HCT116 (cell line): ENCODE measurements around the gene PPP1R11. TPM values are rescaled to one million over a fixed set of nuclear protein-coding genes. Genes with fewer than 3 reads are reported as not detected.

Source experiments
- ATAC-seq: fragments of 200-7000 bp; cut with Tn5 transposase; 2 replicates; pipeline ENCODE4 v1.9.1; 2020; ENCODE audit warnings: mild to moderate bottlenecking, moderate library complexity
- BruUV-seq: library from RNA; stranded (reverse); fragments of 400-500 nt; replicated peaks from 2 replicates; lab custom pipeline; 2021; lab: Mats Ljungman, UMichigan
- CTCF ChIA-PET: fragments of 300-600 bp; sonication (Branson Sonifier 250); formaldehyde crosslinking; loops from one replicate; lab custom pipeline; 2021; ENCODE audit warnings: antibody characterized with exemption; lab: Charles Lee
- POLR2A ChIA-PET: fragments of 300-600, 350-600 bp; sonication (Branson Sonifier 250); formaldehyde crosslinking; loops from one replicate; lab custom pipeline; 2021; ENCODE audit warnings: antibody characterized with exemption; lab: Charles Lee
- RAD21 ChIA-PET, 2 experiments: fragments of 300-600 bp; sonication (Branson Sonifier 250); formaldehyde crosslinking; loops; one replicate each; lab custom pipeline; 2023; ENCODE audit warnings: low total read pairs in 2 of 2; ENCODE audit not compliant: uncharacterized antibody in 2 of 2, unreplicated experiment in 2 of 2, low non-redundant PET in 1 of 2; lab: Charles Lee
- DNase-seq: peaks from one replicate; pipeline ENCODE4 v3.0.0-alpha.2; 2010; ENCODE audit warnings: low read depth, low spot score
- H2AFZ ChIP-seq: fragments of 200-600 bp; shearing (Covaris generic), sonication (generic); 2 replicates; pipeline ENCODE4 v1.6.1; 2017; ENCODE audit warnings: low read depth, mixed run types, mixed read lengths, antibody characterized with exemption, low read length; ENCODE audit not compliant: poor library complexity, severe bottlenecking
- H3K27ac ChIP-seq: 2 replicates; pipeline ENCODE4 v1.5.1; 2012; ENCODE audit warnings: low read depth, low read length
- H3K27me3 ChIP-seq: fragments of 200-600 bp; sonication (generic); 2 replicates; pipeline ENCODE4 v1.6.1; 2016; ENCODE audit warnings: mixed run types, low read length, mixed read lengths; ENCODE audit not compliant: insufficient read depth
- H3K36me3 ChIP-seq, 2 experiments: fragments of 200-500 bp in 1 of 2; fragments of 200-600 bp in 1 of 2; sonication (Bioruptor generic) in 1 of 2; sonication (generic) in 1 of 2; 2 replicates each; pipeline versions ENCODE4 v1.5.1 to v1.6.1; 2014 to 2016; ENCODE audit warnings: low read length in 2 of 2, inconsistent platforms in 1 of 2, mixed read lengths in 1 of 2, mixed run types in 1 of 2; ENCODE audit not compliant: insufficient read depth in 2 of 2, control insufficient read depth in 1 of 2
- H3K4me1 ChIP-seq, 2 experiments: fragments of 200-600 bp in 1 of 2; sonication (generic) in 1 of 2; 2 replicates each; pipeline versions ENCODE4 v1.5.1 to v1.6.1; 2012 to 2017; ENCODE audit warnings: low read length in 2 of 2, inconsistent platforms in 1 of 2, mild to moderate bottlenecking in 1 of 2, mixed read lengths in 1 of 2, mixed run types in 1 of 2, moderate library complexity in 1 of 2; ENCODE audit not compliant: insufficient read depth in 2 of 2, control insufficient read depth in 1 of 2
- H3K4me2 ChIP-seq: fragments of 200-600 bp; sonication (generic); 2 replicates; pipeline ENCODE4 v1.6.1; 2017; ENCODE audit warnings: mixed run types, low read length, mixed read lengths
- H3K4me3 ChIP-seq, 2 experiments: fragments of 200-600 bp in 1 of 2; sonication (generic) in 1 of 2; replicated peaks in 1 of 2; 2 replicates each; pipeline ENCODE4 v1.5.1; 2011 to 2016; ENCODE audit warnings: low read length in 2 of 2, control low read depth in 1 of 2, low read depth in 1 of 2, mild to moderate bottlenecking in 1 of 2, mixed read lengths in 1 of 2, mixed run types in 1 of 2
- H3K79me2 ChIP-seq: fragments of 200-600 bp; sonication (generic); 2 replicates; pipeline ENCODE4 v1.6.1; 2017; ENCODE audit warnings: mild to moderate bottlenecking, mixed run types, low read length, moderate library complexity, mixed read lengths; ENCODE audit not compliant: insufficient read depth
- H3K9ac ChIP-seq: fragments of 200-600 bp; sonication (generic); 2 replicates; pipeline ENCODE4 v1.6.1; 2016; ENCODE audit warnings: low read length, mixed read lengths
- H3K9me2 ChIP-seq: fragments of 200-600 bp; sonication (generic), shearing (Covaris generic); 2 replicates; pipeline ENCODE4 v1.6.1; 2017; ENCODE audit warnings: mixed run types, mild to moderate bottlenecking, moderate library complexity; ENCODE audit not compliant: insufficient read depth
- H3K9me3 ChIP-seq, 2 experiments: fragments of 200-500 bp in 1 of 2; fragments of 200-600 bp in 1 of 2; sonication (Bioruptor generic) in 1 of 2; sonication (generic) in 1 of 2; 2 replicates each; pipeline ENCODE4 v1.6.1; 2014 to 2017; ENCODE audit warnings: low read length in 2 of 2, mixed read lengths in 2 of 2, inconsistent platforms in 1 of 2, low read depth in 1 of 2, mild to moderate bottlenecking in 1 of 2, mixed run types in 1 of 2, moderate library complexity in 1 of 2; ENCODE audit not compliant: control insufficient read depth in 1 of 2, insufficient read depth in 1 of 2
- H4K20me1 ChIP-seq: fragments of 200-600 bp; sonication (generic), shearing (Covaris generic); 2 replicates; pipeline ENCODE4 v1.6.1; 2017; ENCODE audit warnings: mixed run types, mild to moderate bottlenecking, moderate library complexity; ENCODE audit not compliant: insufficient read depth
- CBX3 ChIP-seq: IDR thresholded peaks from 2 replicates; pipeline ENCODE4 v1.6.1; 2012; ENCODE audit warnings: low read depth
- CEBPB ChIP-seq: IDR thresholded peaks from 2 replicates; pipeline ENCODE4 v1.6.1; 2012; ENCODE audit warnings: low read depth
- EZH2 ChIP-seq: fragments of 200-600 bp; sonication (generic); IDR thresholded peaks from 2 replicates; pipeline ENCODE4 v1.6.1; 2017; ENCODE audit warnings: antibody characterized with exemption, mixed run types
- JUND ChIP-seq: IDR thresholded peaks from 2 replicates; pipeline ENCODE4 v1.6.1; 2012
- MAX ChIP-seq: IDR thresholded peaks from 2 replicates; pipeline ENCODE4 v1.6.1; 2012
- RAD21 ChIP-seq: IDR thresholded peaks from 2 replicates; pipeline ENCODE4 v1.6.1; 2012; ENCODE audit warnings: low read depth, mild to moderate bottlenecking
- SRF ChIP-seq: IDR thresholded peaks from 2 replicates; pipeline ENCODE4 v1.6.1; 2012; ENCODE audit warnings: low read depth
- TCF7L2 ChIP-seq: IDR thresholded peaks from 2 replicates; pipeline ENCODE4 v1.7.0; 2011; ENCODE audit warnings: borderline replicate concordance, inconsistent platforms; ENCODE audit not compliant: insufficient read depth, insufficient read length; ENCODE audit errors: extremely low read depth
- YY1 ChIP-seq: IDR thresholded peaks from 2 replicates; pipeline ENCODE4 v1.6.1; 2011; ENCODE audit warnings: low read length, low read depth, moderate library complexity, mild to moderate bottlenecking; ENCODE audit not compliant: insufficient replicate concordance; ENCODE audit errors: extremely low read depth
- ZBTB33 ChIP-seq: IDR thresholded peaks from 2 replicates; pipeline ENCODE4 v1.6.1; 2011; ENCODE audit warnings: mild to moderate bottlenecking, low read length, moderate library complexity; ENCODE audit not compliant: insufficient replicate concordance; ENCODE audit errors: extremely low read depth
- ZFX ChIP-seq: fragments of 450-650 bp; IDR thresholded peaks from 2 replicates; pipeline ENCODE4 v1.6.1; 2017
- ZNF274 ChIP-seq: fragments of 200-500 bp; sonication (Bioruptor generic); IDR thresholded peaks from 2 replicates; pipeline ENCODE4 v1.6.1; 2014; ENCODE audit warnings: mild to moderate bottlenecking, low read depth, low read length, inconsistent platforms
- intact Hi-C: fragments of 100-400 bp; cut with micrococcal nuclease; formaldehyde crosslinking; loops from 2 replicates; pipeline ENCODE4 v1.10.0; 2022
- total RNA-seq: library from RNA; stranded (reverse); gene quantifications from one replicate; pipeline ENCODE4 v1.2.1, GENCODE V29; 2021; ENCODE audit not compliant: unreplicated experiment

Gene PPP1R11
- total RNA-seq, 1 experiment from 2014 or later = 29.3 TPM

GRCh38 chr6:30112402-30112994 lies 45.5 kb downstream of the PPP1R11 start (continued):
- TF ChIP-seq ZFX (no peak), YY1 (no peak), JUND (no peak), CEBPB (no peak), MAX (no peak), ZBTB33 (no peak)

GRCh38 chr6:30113003-30113759 lies 46.2 kb downstream of the PPP1R11 start, which contains the start of gene TRIM31:
TSS of gene TRIM31 (minus strand) at chr6:30113090. CDS start at chr6:30112805, 285 bp downstream.
- Histone ChIP-seq H3K9ac (no peak within 1 kb of the TSS), H4K20me1 (no peaks in the 10 kb centered on the region), H3K27me3 (no peaks in the 10 kb centered on the region), H3K79me2 (no peaks in the 10 kb centered on the region), H3K36me3 (no peaks in the 10 kb centered on the region), H3K4me3 (no peak within 1 kb of the TSS), H3K27ac (no peak within 1 kb of the TSS), H3K9me2 (no peaks in the 10 kb centered on the region), H3K9me3 (no peaks in the 10 kb centered on the region), H3K4me1 (no peaks in the 10 kb centered on the region; a peak in 1 of 4 replicates), H2AFZ (no peak within 1 kb of the TSS), H3K4me2 (no peak within 1 kb of the TSS)
- intact Hi-C loops = no loop called here
- ATAC-seq = no peak
- ChIA-PET POLR2A (no interaction called here), CTCF (no interaction called here), RAD21 (no interaction called here)
- no TSS peak for BruUV-seq
- DNase-seq = no peak
- TF ChIP-seq CEBPB (no peak), RAD21 (no peak), TCF7L2 (no peak), ZNF274 (no peak), CBX3 (no peak), EZH2 (no peak), SRF (no peak)
